H9 (cell line): Measurements from ENCODE around the gene EXOC3L4. TPM values are rescaled to one million over a fixed set of nuclear protein-coding genes. Genes with fewer than 3 reads are reported as not detected.
A peak's percentile ranks its signal among the peaks of the same experiment; 100 is the strongest.

Source experiments
- DNase-seq: peaks from one replicate; pipeline ENCODE4 v3.0.0-alpha.2; 2017
- H2AFZ ChIP-seq: one replicate; pipeline ENCODE4 v1.6.1; 2013; ENCODE audit warnings: mild to moderate bottlenecking, low read length, control low read depth, moderate library complexity
- H2AK5ac ChIP-seq: 2 replicates; pipeline ENCODE4 v1.6.1; 2013; ENCODE audit warnings: low read length, control low read depth, mixed read lengths; ENCODE audit not compliant: insufficient read length
- H2BK120ac ChIP-seq: one replicate; pipeline ENCODE4 v1.6.1; 2013; ENCODE audit warnings: low read depth, mild to moderate bottlenecking, low read length, control low read depth, inconsistent platforms; ENCODE audit not compliant: poor library complexity, severe bottlenecking
- H2BK12ac ChIP-seq: 2 replicates; pipeline ENCODE4 v1.6.1; 2013; ENCODE audit warnings: low read length, control low read depth, mixed read lengths, low read depth; ENCODE audit not compliant: insufficient read length
- H2BK15ac ChIP-seq: 2 replicates; pipeline ENCODE4 v1.6.1; 2013; ENCODE audit warnings: low read depth, low read length, control low read depth
- H2BK20ac ChIP-seq: one replicate; pipeline ENCODE4 v1.6.1; 2013; ENCODE audit warnings: low read depth, mild to moderate bottlenecking, low read length, control low read depth, inconsistent platforms; ENCODE audit not compliant: poor library complexity, severe bottlenecking
- H2BK5ac ChIP-seq: 2 replicates; pipeline ENCODE4 v1.6.1; 2013; ENCODE audit warnings: low read length, control low read depth, mixed read lengths; ENCODE audit not compliant: insufficient read length
- H3K14ac ChIP-seq: 2 replicates; pipeline ENCODE4 v1.6.1; 2013; ENCODE audit warnings: low read length, control low read depth; ENCODE audit not compliant: insufficient read depth
- H3K18ac ChIP-seq: 2 replicates; pipeline ENCODE4 v1.6.1; 2013; ENCODE audit warnings: low read depth, mild to moderate bottlenecking, mixed read lengths, low read length, control low read depth; ENCODE audit not compliant: insufficient read length
- H3K23ac ChIP-seq: 2 replicates; pipeline ENCODE4 v1.6.1; 2013; ENCODE audit warnings: low read length, control low read depth, mixed read lengths, low read depth; ENCODE audit not compliant: insufficient read length
- H3K23me2 ChIP-seq: 2 replicates; pipeline ENCODE4 v1.6.1; 2013; ENCODE audit warnings: low read depth, mild to moderate bottlenecking, mixed read lengths, low read length, control low read depth; ENCODE audit not compliant: insufficient read length, poor library complexity, severe bottlenecking
- H3K27ac ChIP-seq: 2 replicates; pipeline ENCODE4 v1.5.1; 2013; ENCODE audit warnings: low read length, control low read depth, mixed read lengths, low read depth; ENCODE audit not compliant: insufficient read length
- H3K27me3 ChIP-seq: 2 replicates; pipeline ENCODE4 v1.6.1; 2013; ENCODE audit warnings: low read length, control low read depth, inconsistent platforms; ENCODE audit not compliant: insufficient read depth
- H3K4ac ChIP-seq: 2 replicates; pipeline ENCODE4 v1.6.1; 2013; ENCODE audit warnings: low read depth, mild to moderate bottlenecking, control low read depth, inconsistent platforms, low read length, moderate library complexity
- H3K4me1 ChIP-seq: 2 replicates; pipeline ENCODE4 v1.6.1; 2013; ENCODE audit warnings: low read length, control low read depth, inconsistent platforms; ENCODE audit not compliant: insufficient read depth
- H3K4me2 ChIP-seq: 2 replicates; pipeline ENCODE4 v1.6.1; 2013; ENCODE audit warnings: low read length, control low read depth, mixed read lengths; ENCODE audit not compliant: insufficient read length, insufficient read depth
- H3K56ac ChIP-seq: 2 replicates; pipeline ENCODE4 v1.6.1; 2013; ENCODE audit warnings: low read depth, mild to moderate bottlenecking, mixed read lengths, low read length, control low read depth; ENCODE audit not compliant: insufficient read length
- H3K79me1 ChIP-seq: 2 replicates; pipeline ENCODE4 v1.6.1; 2013; ENCODE audit warnings: low read depth, mild to moderate bottlenecking, moderate library complexity, low read length, control low read depth, inconsistent platforms; ENCODE audit not compliant: insufficient read depth, poor library complexity, severe bottlenecking
- H3K79me2 ChIP-seq: 2 replicates; pipeline ENCODE4 v1.6.1; 2013; ENCODE audit warnings: low read length, control low read depth, inconsistent platforms; ENCODE audit not compliant: insufficient read depth
- H3K9ac ChIP-seq: 2 replicates; pipeline ENCODE4 v1.6.1; 2013; ENCODE audit warnings: low read length, control low read depth, mixed read lengths; ENCODE audit not compliant: insufficient read length; ENCODE audit errors: extremely low read depth
- H3K9me3 ChIP-seq: one replicate; pipeline ENCODE4 v1.6.1; 2013; ENCODE audit warnings: low read depth, low read length, inconsistent platforms; ENCODE audit not compliant: control insufficient read depth
- H3T11ph ChIP-seq: one replicate; pipeline ENCODE4 v1.6.1; 2013; ENCODE audit warnings: mild to moderate bottlenecking, low read length, control low read depth, inconsistent platforms
- H4K20me1 ChIP-seq: one replicate; pipeline ENCODE4 v1.6.1; 2013; ENCODE audit not compliant: control insufficient read depth, insufficient read length, insufficient read depth
- H4K5ac ChIP-seq: 2 replicates; pipeline ENCODE4 v1.6.1; 2013; ENCODE audit warnings: low read depth, mild to moderate bottlenecking, mixed read lengths, low read length, control low read depth; ENCODE audit not compliant: insufficient read length
- H4K8ac ChIP-seq: replicated peaks from 2 replicates; pipeline ENCODE4 v1.6.1; 2013; ENCODE audit warnings: low read length, control low read depth, mixed read lengths, low read depth; ENCODE audit not compliant: insufficient read length
- H4K91ac ChIP-seq: 2 replicates; pipeline ENCODE4 v1.6.1; 2013; ENCODE audit warnings: low read depth, mild to moderate bottlenecking, moderate library complexity, mixed read lengths, low read length, control low read depth; ENCODE audit not compliant: insufficient read length
- H3K27ac Mint-ChIP-seq, 3 experiments: 2 replicates in 2 of 3; 3 replicates in 1 of 3; pipeline ENCODE4 v1.8.0; 2020 to 2021; ENCODE audit warnings: mixed read lengths in 3 of 3, mild to moderate bottlenecking in 1 of 3, moderate library complexity in 1 of 3
- H3K27me3 Mint-ChIP-seq: 2 replicates; pipeline ENCODE4 v1.8.0; 2021; ENCODE audit warnings: low read depth, mild to moderate bottlenecking, moderate library complexity, mixed read lengths
- H3K36me3 Mint-ChIP-seq, 3 experiments: 2 replicates in 2 of 3; 3 replicates in 1 of 3; pipeline ENCODE4 v1.8.0; 2020 to 2021; ENCODE audit warnings: low read depth in 3 of 3, mixed read lengths in 3 of 3; ENCODE audit not compliant: insufficient read depth in 1 of 3
- H3K4me1 Mint-ChIP-seq, 2 experiments: 2 replicates each; pipeline ENCODE4 v1.8.0; 2020; ENCODE audit warnings: mixed read lengths in 2 of 2
- H3K4me3 Mint-ChIP-seq, 2 experiments: 2 replicates in 1 of 2; 3 replicates in 1 of 2; pipeline ENCODE4 v1.8.0; 2020 to 2021; ENCODE audit warnings: mild to moderate bottlenecking in 2 of 2, mixed read lengths in 2 of 2, moderate library complexity in 1 of 2
- H3K9me3 Mint-ChIP-seq, 2 experiments: 2 replicates in 1 of 2; 3 replicates in 1 of 2; pipeline ENCODE4 v1.8.0; 2020; ENCODE audit warnings: mild to moderate bottlenecking in 2 of 2, mixed read lengths in 2 of 2, moderate library complexity in 1 of 2
- WGBS: extraction: QIAGEN DNeasy Blood & Tissue Kit; methylation state at CpG from one replicate; pipeline ENCODE4 v1.1.7; 2013; ENCODE audit warnings: missing lambda C conversion rate, low lambda C conversion rate, mixed read lengths; ENCODE audit not compliant: insufficient read length; ENCODE audit errors: extremely low coverage; 5-methylcytosine and 5-hydroxymethylcytosine counted together
- total RNA-seq: library from RNA; stranded (reverse); gene quantifications from 2 replicates; pipeline ENCODE4 v1.2.1, GENCODE V29; 2021
- TF ChIP-seq, protein P1 (sequence below): fragments of 200-600 bp; sonication (generic); conservative IDR thresholded peaks from 3 replicates; pipeline ENCODE4 v1.8.0; 2021; ENCODE audit warnings: antibody characterized with exemption, mild to moderate bottlenecking

EXOC3L4 gene
- total RNA-seq, 1 experiment from 2014 or later: 0.42 TPM

DNA sequence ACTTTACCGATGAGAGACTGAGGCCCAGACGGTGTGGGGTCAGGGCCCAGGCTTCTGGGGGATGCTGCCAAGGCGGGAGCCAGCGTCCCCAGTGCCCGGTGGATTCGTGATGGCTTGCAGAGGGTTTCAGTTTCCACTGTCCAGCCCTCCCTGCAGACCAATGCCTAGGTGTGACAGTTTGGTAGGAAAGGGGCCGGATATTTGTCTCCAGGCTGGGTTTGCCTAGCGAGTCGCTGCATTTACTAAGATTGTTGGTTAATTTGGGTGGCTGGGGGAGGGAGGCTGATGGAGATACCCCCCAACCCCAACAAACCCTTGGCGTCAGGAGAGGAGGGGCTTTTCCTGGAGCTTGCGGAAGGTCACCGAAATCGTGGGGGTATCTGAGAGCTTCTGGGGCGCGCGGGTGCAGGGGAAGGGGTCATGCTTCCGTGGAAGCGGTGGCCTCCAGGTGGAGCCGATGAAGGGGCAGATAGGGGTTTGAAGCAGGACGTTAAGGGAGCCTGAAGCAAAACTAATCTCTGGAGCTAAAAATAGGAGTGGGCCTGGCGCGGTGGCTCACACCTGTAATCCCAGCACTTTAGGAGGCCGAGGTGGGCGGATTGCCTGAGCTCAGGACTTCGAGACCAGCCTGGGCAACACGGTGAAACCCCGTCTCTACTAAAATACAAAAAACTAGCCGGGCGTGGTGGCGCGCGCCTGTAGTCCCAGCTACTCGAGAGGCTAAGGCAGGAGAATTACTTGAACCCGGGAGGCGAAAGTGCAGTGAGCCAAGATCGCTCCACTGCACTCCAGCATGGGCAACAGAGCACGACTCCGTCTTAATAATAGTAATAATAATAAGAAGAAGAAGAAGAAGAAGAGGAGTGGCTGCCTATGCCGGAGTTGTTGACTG, 36.1 kb upstream of the EXOC3L4 start:
- H3K79me1 ChIP-seq: peaks cover 9% of the 10 kb centered on the region
- no peak overlapping the region for H2BK120ac ChIP-seq
- no peak overlapping the region for H4K91ac ChIP-seq
- H3K4me1 Mint-ChIP-seq: peaks cover 22 to 33% of the 10 kb centered on the region in 2 experiments
- H4K20me1 ChIP-seq: no peaks in the 10 kb centered on the region
- no peaks in the 10 kb centered on the region; the same call in 1 of the 2 replicates for H3K4me1 ChIP-seq
- no peak overlapping the region for H2BK5ac ChIP-seq
- H3K9me3 ChIP-seq: no peaks in the 10 kb centered on the region
- WGBS: no CpG with 5 or more reads among the region's 39 CpGs
- no peak overlapping the region for H2BK12ac ChIP-seq
- TF ChIP-seq, protein P1, sequence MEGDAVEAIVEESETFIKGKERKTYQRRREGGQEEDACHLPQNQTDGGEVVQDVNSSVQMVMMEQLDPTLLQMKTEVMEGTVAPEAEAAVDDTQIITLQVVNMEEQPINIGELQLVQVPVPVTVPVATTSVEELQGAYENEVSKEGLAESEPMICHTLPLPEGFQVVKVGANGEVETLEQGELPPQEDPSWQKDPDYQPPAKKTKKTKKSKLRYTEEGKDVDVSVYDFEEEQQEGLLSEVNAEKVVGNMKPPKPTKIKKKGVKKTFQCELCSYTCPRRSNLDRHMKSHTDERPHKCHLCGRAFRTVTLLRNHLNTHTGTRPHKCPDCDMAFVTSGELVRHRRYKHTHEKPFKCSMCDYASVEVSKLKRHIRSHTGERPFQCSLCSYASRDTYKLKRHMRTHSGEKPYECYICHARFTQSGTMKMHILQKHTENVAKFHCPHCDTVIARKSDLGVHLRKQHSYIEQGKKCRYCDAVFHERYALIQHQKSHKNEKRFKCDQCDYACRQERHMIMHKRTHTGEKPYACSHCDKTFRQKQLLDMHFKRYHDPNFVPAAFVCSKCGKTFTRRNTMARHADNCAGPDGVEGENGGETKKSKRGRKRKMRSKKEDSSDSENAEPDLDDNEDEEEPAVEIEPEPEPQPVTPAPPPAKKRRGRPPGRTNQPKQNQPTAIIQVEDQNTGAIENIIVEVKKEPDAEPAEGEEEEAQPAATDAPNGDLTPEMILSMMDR: no peak
- H3K27me3 Mint-ChIP-seq: no peaks in the 10 kb centered on the region
- H3K79me2 ChIP-seq: peaks cover 18% of the 10 kb centered on the region; the same call in 1 of the 2 replicates
- no peak overlapping the region for H3K4ac ChIP-seq
- peak overlapping the region; percentile 30 for H3K9ac ChIP-seq
- H3K27ac Mint-ChIP-seq: peak overlapping the region in 2 of 3 experiments; percentile 7 to 53; a peak in 2 of 7 replicates
- H3K27me3 ChIP-seq: no peaks in the 10 kb centered on the region
- no peak overlapping the region for H3T11ph ChIP-seq
- H3K9me3 Mint-ChIP-seq: no peaks in the 10 kb centered on the region; a peak in 1 of 5 replicates
- H3K18ac ChIP-seq: no peak overlapping the region
- DNase-seq: no peak
- no peak overlapping the region for H3K27ac ChIP-seq
- no peak overlapping the region for H2AK5ac ChIP-seq
- H3K56ac ChIP-seq: no peak overlapping the region
- peak overlapping the region; percentile 78 to 88 for H3K4me3 Mint-ChIP-seq
- H4K8ac ChIP-seq: no peak overlapping the region
- H3K36me3 Mint-ChIP-seq: peaks cover 0 to 8% (median 4%) of the 10 kb centered on the region in 3 experiments; a peak in 3 of 7 replicates
- H3K14ac ChIP-seq: no peak overlapping the region; the same call in 1 of the 2 replicates
- no peak overlapping the region for H2AFZ ChIP-seq
- H2BK15ac ChIP-seq: no peak overlapping the region
- H3K23me2 ChIP-seq: peaks cover 10% of the 10 kb centered on the region
- H2BK20ac ChIP-seq: no peak overlapping the region
- H4K5ac ChIP-seq: no peak overlapping the region
- peak overlapping the region; percentile 92 for H3K4me2 ChIP-seq
- H3K23ac ChIP-seq: no peak overlapping the region
